Measurements from ENCODE around the gene TPSG1.

The TPSG1 gene

GRCh38 chr16:1181404-1182315 is 43.4 kb downstream of the TPSG1 start:
- Histone ChIP-seq H3K36me3 (ENCODE audit: control insufficient read depth, insufficient read depth, low read length) (no peaks in the 10 kb centered on the region), H3K9me3 (ENCODE audit: control insufficient read depth, low read length) (no peaks in the 10 kb centered on the region), H3K4me1 (peaks cover 24% of the 10 kb centered on the region), H3K9ac (no peak overlapping the region), H3K27me3 (ENCODE audit: control insufficient read depth, insufficient read depth, low read length) (no peaks in the 10 kb centered on the region), H3K4me2 (ENCODE audit: low read length) (peak overlapping the region; percentile 71), H2AFZ (peak overlapping the region; percentile 84), H3K79me2 (peaks cover 17% of the 10 kb centered on the region), H3K4me3 (ENCODE audit: low read depth, low read length) (no peak overlapping the region), H3K27ac (peak overlapping the region; percentile 100)
- no peak for TF ChIP-seq CTCF (IDR thresholded peaks at IDR 0.05)

- H3K4me1 ChIP-seq = peaks cover 24% of the 10 kb centered on the region
- H3K27me3 ChIP-seq (ENCODE audit: control insufficient read depth, insufficient read depth, low read length) = no peaks in the 10 kb centered on the region
- H3K9me3 ChIP-seq (ENCODE audit: control insufficient read depth, low read length) = no peaks in the 10 kb centered on the region
- H3K9ac ChIP-seq = no peak overlapping the region
- H3K36me3 ChIP-seq (ENCODE audit: control insufficient read depth, insufficient read depth, low read length) = no peaks in the 10 kb centered on the region
- no peak overlapping the region for H3K4me3 ChIP-seq (ENCODE audit: low read depth, low read length)
- H2AFZ ChIP-seq = no peak overlapping the region
- peak overlapping the region; percentile 100 for H3K27ac ChIP-seq
- TF ChIP-seq CTCF (IDR thresholded peaks at IDR 0.05) = no peak
- no peak overlapping the region for H3K4me2 ChIP-seq (ENCODE audit: low read length)
- peaks cover 20% of the 10 kb centered on the region for H3K79me2 ChIP-seq
Measured at GRCh38 chr16:1180549-1181403, 44.3 kb downstream of the TPSG1 start.

GRCh38 chr16:1178295-1178910 is 46.7 kb downstream of the TPSG1 start:
- Histone ChIP-seq H3K9ac (no peak overlapping the region), H3K27me3 (ENCODE audit: control insufficient read depth, insufficient read depth, low read length) (no peaks in the 10 kb centered on the region)
- no peak for TF ChIP-seq CTCF (IDR thresholded peaks at IDR 0.05)

GRCh38 chr16:1177750-1178149 is 47.3 kb downstream of the TPSG1 start:
- no peak overlapping the region for H3K9ac ChIP-seq
- no peaks in the 10 kb centered on the region for H3K36me3 ChIP-seq (ENCODE audit: control insufficient read depth, insufficient read depth, low read length)
- H3K9me3 ChIP-seq (ENCODE audit: control insufficient read depth, low read length) = no peaks in the 10 kb centered on the region
- TF ChIP-seq CTCF (IDR thresholded peaks at IDR 0.05) = no peak
- peaks cover 13% of the 10 kb centered on the region for H3K79me2 ChIP-seq
- H3K27ac ChIP-seq = no peak overlapping the region
- H3K4me1 ChIP-seq = peaks cover 18% of the 10 kb centered on the region
- H3K4me2 ChIP-seq (ENCODE audit: low read length) = no peak overlapping the region
- H3K4me3 ChIP-seq (ENCODE audit: low read depth, low read length) = no peak overlapping the region
- no peak overlapping the region for H2AFZ ChIP-seq
- H3K27me3 ChIP-seq (ENCODE audit: control insufficient read depth, insufficient read depth, low read length) = no peaks in the 10 kb centered on the region

More at GRCh38 chr16:1178295-1178910, 46.7 kb downstream of the TPSG1 start:
- Histone ChIP-seq H3K27ac (no peak overlapping the region), H3K79me2 (peaks cover 14% of the 10 kb centered on the region), H3K4me2 (ENCODE audit: low read length) (no peak overlapping the region), H2AFZ (no peak overlapping the region), H3K4me1 (peaks cover 20% of the 10 kb centered on the region), H3K4me3 (ENCODE audit: low read depth, low read length) (no peak overlapping the region), H3K9me3 (ENCODE audit: control insufficient read depth, low read length) (no peaks in the 10 kb centered on the region), H3K36me3 (ENCODE audit: control insufficient read depth, insufficient read depth, low read length) (no peaks in the 10 kb centered on the region)
